Peyer's patch (tissue), 4 donors: ENCODE results near the gene TTC9C.
"Not testable (repeated sequence)": the region's sequence is repeated elsewhere in the genome, so short reads cannot be mapped to it uniquely, and the experiment has no call there.

Source experiments
- POLR2A ChIP-seq, 2 donors: fragments of 450-650 bp; IDR thresholded peaks; one replicate each; pipeline ENCODE4 v1.5.1; 2017; ENCODE audit warnings: antibody characterized with exemption in 2 of 2, mild to moderate bottlenecking in 2 of 2, moderate library complexity in 2 of 2
- TF ChIP-seq, protein P1 (sequence below), 6 experiments: fragments of 450-650 bp in 4 of 6; fragments of 200-600 bp in 2 of 6; sonication (generic) in 1 of 6; IDR thresholded peaks; one replicate each; pipeline ENCODE4 v1.5.1; 2017 to 2019; ENCODE audit warnings: antibody characterized with exemption in 6 of 6, mild to moderate bottlenecking in 3 of 6, moderate library complexity in 1 of 6

DNA sequence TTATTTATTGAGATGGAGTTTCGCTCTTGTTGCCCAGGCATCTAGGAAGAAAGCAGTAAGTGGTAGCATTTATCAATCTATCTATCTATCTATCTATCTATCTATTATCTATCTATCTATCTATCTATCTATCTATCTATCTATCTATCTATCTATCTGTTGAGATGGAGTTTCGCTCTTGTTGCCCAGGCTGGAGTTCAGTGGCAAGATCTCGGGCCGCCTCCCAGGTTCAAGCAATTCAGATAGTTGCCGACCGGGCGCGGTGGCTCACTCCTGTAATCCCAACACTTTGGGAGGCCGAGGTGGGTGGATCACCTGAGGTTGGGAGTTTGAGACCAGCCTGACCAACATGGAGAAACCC, 32.6 kb downstream of the TTC9C start:
- TF ChIP-seq, protein P1, sequence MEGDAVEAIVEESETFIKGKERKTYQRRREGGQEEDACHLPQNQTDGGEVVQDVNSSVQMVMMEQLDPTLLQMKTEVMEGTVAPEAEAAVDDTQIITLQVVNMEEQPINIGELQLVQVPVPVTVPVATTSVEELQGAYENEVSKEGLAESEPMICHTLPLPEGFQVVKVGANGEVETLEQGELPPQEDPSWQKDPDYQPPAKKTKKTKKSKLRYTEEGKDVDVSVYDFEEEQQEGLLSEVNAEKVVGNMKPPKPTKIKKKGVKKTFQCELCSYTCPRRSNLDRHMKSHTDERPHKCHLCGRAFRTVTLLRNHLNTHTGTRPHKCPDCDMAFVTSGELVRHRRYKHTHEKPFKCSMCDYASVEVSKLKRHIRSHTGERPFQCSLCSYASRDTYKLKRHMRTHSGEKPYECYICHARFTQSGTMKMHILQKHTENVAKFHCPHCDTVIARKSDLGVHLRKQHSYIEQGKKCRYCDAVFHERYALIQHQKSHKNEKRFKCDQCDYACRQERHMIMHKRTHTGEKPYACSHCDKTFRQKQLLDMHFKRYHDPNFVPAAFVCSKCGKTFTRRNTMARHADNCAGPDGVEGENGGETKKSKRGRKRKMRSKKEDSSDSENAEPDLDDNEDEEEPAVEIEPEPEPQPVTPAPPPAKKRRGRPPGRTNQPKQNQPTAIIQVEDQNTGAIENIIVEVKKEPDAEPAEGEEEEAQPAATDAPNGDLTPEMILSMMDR (IDR thresholded peaks at IDR 0.05), result not testable (repeated sequence)
- not testable (repeated sequence) for TF ChIP-seq POLR2A (IDR thresholded peaks at IDR 0.05)
